ENCODE measurements around the gene ARAP2. TPM values are rescaled to one million over a fixed set of nuclear protein-coding genes. Genes with fewer than 3 reads are reported as not detected.

The ARAP2 gene
- total RNA-seq, 1 donor from 2014 or later: 52.8 TPM

GRCh38 chr4:36207831-36208520 is 36.3 kb downstream of the ARAP2 start:
- intact Hi-C loops (cut with DNase I): no loop called here
- H3K4me3 ChIP-seq: no peak overlapping the region
- H3K36me3 ChIP-seq: peaks cover 0 to 5% of the 10 kb centered on the region in 2 donors
- H3K9me3 ChIP-seq: no peaks in the 10 kb centered on the region
- no peaks in the 10 kb centered on the region for H3K4me1 ChIP-seq
- DNase-seq (ENCODE audit: extremely low spot score in 2 of 2): no peak
- TF ChIP-seq POLR2AphosphoS5 (IDR thresholded peaks at IDR 0.05; ENCODE audit: insufficient read depth in 1 of 2, low read depth in 1 of 2) (no peak), POLR2A (IDR thresholded peaks at IDR 0.05) (no peak)
- TF ChIP-seq, protein P1, sequence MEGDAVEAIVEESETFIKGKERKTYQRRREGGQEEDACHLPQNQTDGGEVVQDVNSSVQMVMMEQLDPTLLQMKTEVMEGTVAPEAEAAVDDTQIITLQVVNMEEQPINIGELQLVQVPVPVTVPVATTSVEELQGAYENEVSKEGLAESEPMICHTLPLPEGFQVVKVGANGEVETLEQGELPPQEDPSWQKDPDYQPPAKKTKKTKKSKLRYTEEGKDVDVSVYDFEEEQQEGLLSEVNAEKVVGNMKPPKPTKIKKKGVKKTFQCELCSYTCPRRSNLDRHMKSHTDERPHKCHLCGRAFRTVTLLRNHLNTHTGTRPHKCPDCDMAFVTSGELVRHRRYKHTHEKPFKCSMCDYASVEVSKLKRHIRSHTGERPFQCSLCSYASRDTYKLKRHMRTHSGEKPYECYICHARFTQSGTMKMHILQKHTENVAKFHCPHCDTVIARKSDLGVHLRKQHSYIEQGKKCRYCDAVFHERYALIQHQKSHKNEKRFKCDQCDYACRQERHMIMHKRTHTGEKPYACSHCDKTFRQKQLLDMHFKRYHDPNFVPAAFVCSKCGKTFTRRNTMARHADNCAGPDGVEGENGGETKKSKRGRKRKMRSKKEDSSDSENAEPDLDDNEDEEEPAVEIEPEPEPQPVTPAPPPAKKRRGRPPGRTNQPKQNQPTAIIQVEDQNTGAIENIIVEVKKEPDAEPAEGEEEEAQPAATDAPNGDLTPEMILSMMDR (IDR thresholded peaks at IDR 0.05): no peak
- no peaks in the 10 kb centered on the region for H3K27me3 ChIP-seq
- H3K27ac ChIP-seq: no peak overlapping the region

GRCh38 chr4:36207367-36207766 is 36.9 kb downstream of the ARAP2 start:
- H3K36me3 ChIP-seq: peaks cover 0 to 5% of the 10 kb centered on the region in 2 donors
- H3K4me1 ChIP-seq: no peaks in the 10 kb centered on the region
- intact Hi-C loops (cut with DNase I): no loop called here

GRCh38 chr4:36206603-36207311 is 37.6 kb downstream of the ARAP2 start:
- Histone ChIP-seq H3K4me1 (no peaks in the 10 kb centered on the region), H3K4me3 (no peak overlapping the region), H3K27ac (no peak overlapping the region), H3K36me3 (peaks cover 0 to 5% of the 10 kb centered on the region in 2 donors), H3K9me3 (no peaks in the 10 kb centered on the region), H3K27me3 (no peaks in the 10 kb centered on the region)
- TF ChIP-seq POLR2A (IDR thresholded peaks at IDR 0.05) (no peak), POLR2AphosphoS5 (IDR thresholded peaks at IDR 0.05; ENCODE audit: insufficient read depth in 1 of 2, low read depth in 1 of 2) (no peak)
- TF ChIP-seq, protein P1 (IDR thresholded peaks at IDR 0.05): no peak
- intact Hi-C loops (cut with DNase I): no loop called here
- no peak for DNase-seq (ENCODE audit: extremely low spot score in 2 of 2)

More at GRCh38 chr4:36207367-36207766, 36.9 kb downstream of the ARAP2 start:
- no peaks in the 10 kb centered on the region for H3K27me3 ChIP-seq
- H3K9me3 ChIP-seq: no peaks in the 10 kb centered on the region
- TF ChIP-seq POLR2AphosphoS5 (IDR thresholded peaks at IDR 0.05; ENCODE audit: insufficient read depth in 1 of 2, low read depth in 1 of 2): no peak
- TF ChIP-seq, protein P1 (IDR thresholded peaks at IDR 0.05): no peak
- TF ChIP-seq POLR2A (IDR thresholded peaks at IDR 0.05): no peak
- H3K27ac ChIP-seq: no peak overlapping the region
- no peak for DNase-seq (ENCODE audit: extremely low spot score in 2 of 2)
- H3K4me3 ChIP-seq: no peak overlapping the region

DNA sequence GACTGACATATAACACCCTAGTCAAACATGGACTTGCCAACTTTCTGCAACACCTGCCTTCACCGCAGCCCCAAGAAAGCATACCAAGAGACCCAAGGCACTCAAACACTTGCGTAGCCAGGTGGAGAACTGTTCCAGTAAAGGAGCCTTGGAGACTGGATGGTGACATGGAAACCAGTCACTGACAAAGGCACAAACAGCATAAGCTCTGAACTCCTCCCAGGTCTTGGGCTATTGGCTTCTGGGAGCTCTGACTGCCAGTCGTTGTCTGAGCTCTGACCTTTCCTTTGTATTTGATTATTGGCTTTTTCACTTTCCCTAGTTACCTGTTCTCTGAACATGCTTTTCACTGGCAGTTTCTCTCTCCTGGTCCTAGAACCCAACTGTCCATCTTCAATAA is 38.3 kb downstream of the ARAP2 start:
- Histone ChIP-seq H3K27me3 (no peaks in the 10 kb centered on the region), H3K4me1 (no peaks in the 10 kb centered on the region), H3K27ac (no peak overlapping the region), H3K9me3 (no peaks in the 10 kb centered on the region), H3K4me3 (no peak overlapping the region), H3K36me3 (peaks cover 0 to 5% of the 10 kb centered on the region in 2 donors)
- intact Hi-C loops (cut with DNase I): no loop called here
- DNase-seq (ENCODE audit: extremely low spot score in 2 of 2): no peak
- no peak for TF ChIP-seq POLR2A (IDR thresholded peaks at IDR 0.05)
- TF ChIP-seq POLR2AphosphoS5 (IDR thresholded peaks at IDR 0.05; ENCODE audit: insufficient read depth in 1 of 2, low read depth in 1 of 2): no peak
- TF ChIP-seq, protein P1 (IDR thresholded peaks at IDR 0.05): no peak

- Histone ChIP-seq H3K27ac (no peak overlapping the region), H3K27me3 (no peaks in the 10 kb centered on the region), H3K9me3 (no peaks in the 10 kb centered on the region), H3K4me1 (no peaks in the 10 kb centered on the region), H3K36me3 (no peaks in the 10 kb centered on the region), H3K4me3 (no peak overlapping the region)
- intact Hi-C loops (cut with DNase I): no loop called here
- TF ChIP-seq POLR2AphosphoS5 (IDR thresholded peaks at IDR 0.05; ENCODE audit: insufficient read depth in 1 of 2, low read depth in 1 of 2) (no peak), POLR2A (IDR thresholded peaks at IDR 0.05) (no peak)
- TF ChIP-seq, protein P1 (IDR thresholded peaks at IDR 0.05): no peak
- no peak for DNase-seq (ENCODE audit: extremely low spot score in 2 of 2)
These were observed 45.5 kb downstream of the ARAP2 start for GRCh38 chr4:36198861-36199260.
